ENCODE measurements around the gene GALNT10.

Gene GALNT10

GRCh38 chr5:154269414-154269813, 78.9 kb downstream of the GALNT10 start:
- no peak overlapping the region for H3K27ac ChIP-seq
- TF ChIP-seq CTCF (conservative IDR thresholded peaks at IDR 0.05) = no peak

GRCh38 chr5:154271466-154271865, 80.9 kb downstream of the GALNT10 start:
- TF ChIP-seq CTCF (conservative IDR thresholded peaks at IDR 0.05) = no peak
- 0 out of 2 replicates have a peak overlapping the region, but pooled peaks have one; percentile 5 for H3K27ac ChIP-seq

GRCh38 chr5:154271936-154272514, 81.5 kb downstream of the GALNT10 start:
- 0 out of 2 replicates have a peak overlapping the region, but pooled peaks have one; percentile 5 for H3K27ac ChIP-seq
- TF ChIP-seq CTCF (conservative IDR thresholded peaks at IDR 0.05) = no peak

DNA sequence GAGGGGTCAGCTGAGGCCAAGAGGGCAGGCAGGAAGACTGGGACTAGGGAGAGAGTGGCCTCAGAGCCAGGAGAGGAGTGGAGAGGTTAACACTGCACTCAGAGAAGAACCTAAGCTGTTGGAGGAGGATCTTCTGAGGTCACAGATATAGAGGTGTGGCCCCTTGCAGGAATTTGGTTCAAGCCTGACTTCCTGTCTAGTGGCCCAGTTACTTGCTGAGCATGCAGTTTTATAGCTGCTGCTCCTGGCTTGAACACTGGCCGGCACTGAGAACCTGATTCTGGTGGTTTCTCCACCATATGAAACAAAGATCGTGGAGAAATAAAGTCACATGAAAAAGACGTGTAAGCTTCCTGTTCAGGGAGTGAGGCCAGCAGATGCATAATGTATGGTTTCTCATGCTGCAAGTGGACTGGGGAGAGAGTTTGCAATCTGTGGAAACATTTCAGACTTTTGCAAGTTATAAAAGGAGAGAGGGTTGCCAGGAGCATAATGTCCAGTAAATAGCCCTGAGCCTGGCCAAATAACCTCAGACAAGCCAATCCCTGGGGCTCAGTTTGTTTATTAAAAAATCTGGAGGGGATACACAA, 82.6 kb downstream of the GALNT10 start:
- TF ChIP-seq CTCF (conservative IDR thresholded peaks at IDR 0.05) = no peak
- no peak overlapping the region; the same call in 1 of the 2 replicates for H3K27ac ChIP-seq

DNA sequence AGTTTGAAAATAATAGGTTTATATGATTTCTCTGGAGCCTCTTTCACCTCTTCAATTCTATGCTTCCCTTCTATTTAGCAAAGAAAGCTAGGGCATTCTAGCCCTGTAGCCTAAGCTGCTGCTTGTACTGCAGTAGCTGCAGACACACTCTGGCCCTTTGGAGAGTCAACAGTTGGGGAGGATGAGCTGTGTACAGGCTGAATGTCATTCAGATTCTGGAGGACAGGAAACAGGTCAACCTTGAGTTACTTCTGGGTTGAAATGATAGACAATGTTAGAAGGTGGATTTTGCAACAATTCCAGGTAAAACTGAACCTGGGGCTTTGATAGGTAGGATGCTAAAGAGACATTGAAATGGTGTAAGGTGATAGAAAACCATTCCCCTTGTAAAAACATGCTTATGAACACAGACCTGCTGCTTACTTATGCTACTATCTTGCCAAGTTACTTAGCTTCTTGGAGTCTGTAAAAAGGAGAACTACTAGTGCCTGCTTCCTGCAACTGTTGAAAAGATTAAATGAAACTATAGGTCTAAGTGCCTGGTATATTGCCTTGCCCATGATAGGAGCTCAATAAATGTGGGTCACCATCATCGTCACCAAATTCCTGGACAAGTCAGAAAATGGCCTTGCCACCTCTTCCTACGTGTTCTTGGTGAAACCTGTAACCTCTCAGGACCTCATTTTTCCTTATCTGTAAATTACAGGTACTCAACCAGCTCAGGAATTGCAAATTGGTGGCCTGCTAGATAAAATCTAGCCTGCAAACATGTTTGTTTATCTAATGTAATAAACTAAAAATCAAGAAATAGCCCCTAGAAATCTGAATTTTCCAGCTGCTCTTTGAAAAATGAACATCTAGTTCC, 83.7 kb downstream of the GALNT10 start:
- no peak for TF ChIP-seq CTCF (conservative IDR thresholded peaks at IDR 0.05)
- H3K27ac ChIP-seq = peak overlapping the region; percentile 21; the same call in 1 of the 2 replicates

DNA sequence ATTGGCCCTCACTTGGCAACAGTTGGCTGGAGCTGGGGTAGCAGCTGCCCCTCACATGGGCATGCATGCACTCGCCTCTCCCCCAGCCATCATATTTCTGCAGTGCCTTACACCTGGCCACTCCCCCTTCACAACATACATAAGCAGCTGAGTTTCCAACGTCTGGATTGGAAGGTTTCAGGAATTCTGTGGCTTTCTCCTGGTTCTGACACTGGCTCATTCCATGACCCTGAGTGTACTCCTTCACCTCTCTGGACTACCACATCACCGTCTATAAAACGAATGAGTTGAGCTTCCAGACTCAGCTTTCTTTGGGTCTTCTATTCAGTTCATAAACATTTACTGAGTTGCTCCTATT, 84.3 kb downstream of the GALNT10 start:
- peak overlapping the region; percentile 21; the same call in 1 of the 2 replicates for H3K27ac ChIP-seq
- no peak for TF ChIP-seq CTCF (conservative IDR thresholded peaks at IDR 0.05)

GRCh38 chr5:154275566-154275965, 85.0 kb downstream of the GALNT10 start:
- no peak overlapping the region for H3K27ac ChIP-seq
- TF ChIP-seq CTCF (conservative IDR thresholded peaks at IDR 0.05) = no peak
